GM12878 (cell line): ENCODE results near the gene OPTC. TPM values are rescaled to one million over a fixed set of nuclear protein-coding genes. Genes with fewer than 3 reads are reported as not detected.

Experiments used
- ATAC-seq: fragments of 200-7000 bp; cut with Tn5 transposase; 3 replicates; pipeline ENCODE4 v1.9.1; 2020; ENCODE audit warnings: mild to moderate bottlenecking, moderate library complexity
- BruUV-seq: library from RNA; stranded (reverse); fragments of 400-500 nt; replicated peaks from 2 replicates; lab custom pipeline; 2021; lab: Mats Ljungman, UMichigan
- CTCF ChIA-PET: fragments of 300-600 bp; sonication (Branson Sonifier 250); formaldehyde crosslinking; extraction: SDS; loops from one replicate; lab custom pipeline; 2021; ENCODE audit warnings: inconsistent platforms; lab: Yijun Ruan, JAX
- POLR2A ChIA-PET: fragments of 350-600 bp; formaldehyde crosslinking; extraction: SDS; loops from one replicate; lab custom pipeline; 2021; ENCODE audit warnings: inconsistent platforms; lab: Charles Lee
- RAD21 ChIA-PET: fragments of 300-600 bp; sonication (Branson Sonifier 250); formaldehyde crosslinking; loops from one replicate; lab custom pipeline; 2023; ENCODE audit warnings: antibody characterized with exemption; ENCODE audit not compliant: unreplicated experiment; lab: Charles Lee
- SMC1A ChIA-PET: fragments of 300-600 bp; sonication (Branson Sonifier 250); formaldehyde crosslinking; loops from one replicate; lab custom pipeline; 2023; ENCODE audit not compliant: unreplicated experiment, uncharacterized antibody; lab: Charles Lee
- DNase-seq: peaks from one replicate; pipeline ENCODE4 v3.0.0-alpha.2; 2011; ENCODE audit warnings: low read depth, low spot score
- FAIRE-seq: peaks from 3 replicates; lab custom pipeline; 2011; peaks lifted over from hg19 to GRCh38; lab: Jason Lieb, UNC
- H2AFZ ChIP-seq: 2 replicates; pipeline ENCODE4 v1.6.0; 2011; ENCODE audit warnings: low read depth, low read length, control low read depth; ENCODE audit not compliant: control insufficient read depth
- H3K27ac ChIP-seq: 2 replicates; pipeline ENCODE4 v1.5.1; 2011; ENCODE audit warnings: control low read depth; ENCODE audit not compliant: control insufficient read depth, insufficient read depth
- H3K27me3 ChIP-seq, 2 experiments: replicated peaks in 1 of 2; 2 replicates each; pipeline versions ENCODE4 v1.6.0 to v1.6.1; 2011; ENCODE audit warnings: low read length in 1 of 2; ENCODE audit not compliant: control insufficient read depth in 2 of 2, insufficient read depth in 2 of 2
- H3K36me3 ChIP-seq, 2 experiments: 2 replicates each; pipeline ENCODE4 v1.5.1; 2011; ENCODE audit warnings: low read length in 1 of 2; ENCODE audit not compliant: control insufficient read depth in 2 of 2, insufficient read depth in 2 of 2
- H3K4me1 ChIP-seq: 2 replicates; pipeline ENCODE4 v1.6.1; 2011; ENCODE audit warnings: mild to moderate bottlenecking, low read length, moderate library complexity, mixed read lengths; ENCODE audit not compliant: control insufficient read depth, insufficient read depth
- H3K4me2 ChIP-seq: 2 replicates; pipeline ENCODE4 v1.6.0; 2011; ENCODE audit warnings: control low read depth; ENCODE audit not compliant: control insufficient read depth, insufficient read depth
- H3K4me3 ChIP-seq: fragments of 200-600 bp; sonication (generic); 2 replicates; pipeline ENCODE4 v1.5.1; 2016
- H3K79me2 ChIP-seq: 2 replicates; pipeline ENCODE4 v1.6.0; 2011; ENCODE audit warnings: low read length; ENCODE audit not compliant: control insufficient read depth, insufficient read depth
- H3K9ac ChIP-seq: 2 replicates; pipeline ENCODE4 v1.8.0; 2011; ENCODE audit warnings: low read length, control low read depth, mixed read lengths; ENCODE audit not compliant: control insufficient read depth, insufficient read depth
- H3K9me3 ChIP-seq: replicated peaks from 3 replicates; pipeline ENCODE4 v1.5.1; 2011; ENCODE audit warnings: mild to moderate bottlenecking, low read length; ENCODE audit not compliant: control insufficient read depth, insufficient read depth
- H4K20me1 ChIP-seq: 2 replicates; pipeline ENCODE4 v1.6.0; 2011; ENCODE audit not compliant: control insufficient read depth, insufficient read depth
- EED ChIP-seq: sonication (generic); IDR thresholded peaks from 2 replicates; pipeline ENCODE4 v1.6.1; 2016; ENCODE audit warnings: antibody characterized with exemption, low read depth
- IKZF2 ChIP-seq, 2 experiments: fragments of 450-650 bp; IDR thresholded peaks; 2 replicates each; pipeline ENCODE4 v1.6.1; 2017; ENCODE audit warnings: mild to moderate bottlenecking in 2 of 2, moderate library complexity in 2 of 2
- KAT2A ChIP-seq: conservative IDR thresholded peaks from 2 replicates; pipeline ENCODE4 v1.6.1; 2011; ENCODE audit warnings: low read depth, low read length; ENCODE audit not compliant: control insufficient read depth
- MEF2A ChIP-seq: IDR thresholded peaks from 2 replicates; pipeline ENCODE4 v1.6.1; 2011; ENCODE audit warnings: low read depth, mild to moderate bottlenecking, low read length, moderate library complexity; ENCODE audit not compliant: insufficient read depth
- MTA2 ChIP-seq: fragments of 450-650 bp; IDR thresholded peaks from 2 replicates; pipeline ENCODE4 v1.6.1; 2016; ENCODE audit warnings: low read depth, mild to moderate bottlenecking, moderate library complexity
- MTA3 ChIP-seq: IDR thresholded peaks from 2 replicates; pipeline ENCODE4 v1.6.1; 2012; ENCODE audit warnings: low read length, inconsistent platforms, borderline replicate concordance
- NR2C2 ChIP-seq: IDR thresholded peaks from 2 replicates; pipeline ENCODE4 v1.6.1; 2011; ENCODE audit warnings: borderline replicate concordance, low read depth; ENCODE audit not compliant: control insufficient read depth, insufficient read length
- SUZ12 ChIP-seq: fragments of 200-600 bp; sonication (generic); IDR thresholded peaks from one replicate; pipeline ENCODE4 v1.6.1; 2018; ENCODE audit warnings: antibody characterized with exemption, mild to moderate bottlenecking; ENCODE audit not compliant: unreplicated experiment
- TBL1XR1 ChIP-seq: IDR thresholded peaks from 2 replicates; pipeline ENCODE4 v1.6.1; 2012; ENCODE audit warnings: low read depth, low read length, improper control_type of control experiment
- ZNF207 ChIP-seq: fragments of 450-650 bp; IDR thresholded peaks from 2 replicates; pipeline ENCODE4 v1.6.1; 2014; ENCODE audit warnings: antibody characterized with exemption, mild to moderate bottlenecking, borderline replicate concordance
- ZNF274 ChIP-seq: IDR thresholded peaks from one replicate; pipeline ENCODE4 v1.8.0; 2011; ENCODE audit not compliant: insufficient read length, insufficient read depth
- WGBS: methylation state at CpG from one replicate; pipeline ENCODE4 v1.1.6; 2016; ENCODE audit warnings: low lambda C conversion rate; ENCODE audit not compliant: insufficient replicate concordance, insufficient coverage; ENCODE audit errors: missing lambda C conversion rate; 5-methylcytosine and 5-hydroxymethylcytosine counted together
- in situ Hi-C: fragments of 300-500 bp; cut with MboI; formaldehyde crosslinking; loops from 9 replicates; pipeline ENCODE4 v1.14.3; 2018; ENCODE audit warnings: mixed read lengths
- intact Hi-C: fragments of 100-400 bp; cut with micrococcal nuclease; formaldehyde crosslinking; loops from one replicate; pipeline ENCODE4 v1.14.2; 2022; ENCODE audit not compliant: unreplicated experiment
- polyA plus RNA-seq, 11 experiments: library from polyadenylated mRNA; depleted of rRNA in 4 of 11; unstranded in 6 of 11; stranded (reverse) in 5 of 11; fragments of >200 nt; fragmentation: Nextera tagmentation in 4 of 11; fragmentation: Illumina TruSeq in 1 of 11; extraction: Ambion mirVana in 4 of 11; extraction: Trizol in 1 of 11; gene quantifications; 1 replicate in 1 of 11; 2 replicates in 10 of 11; pipeline versions ENCODE4 v1.2.1 to v1.2.3, GENCODE V29; 2011 to 2016; ENCODE audit warnings: inconsistent platforms in 2 of 11, missing spikeins in 2 of 11, low read depth in 1 of 11
- total RNA-seq, 4 experiments: library from RNA; depleted of rRNA in 3 of 4; stranded (reverse); fragments of >200 nt in 3 of 4; fragmentation: Illumina TruSeq in 1 of 4; extraction: Trizol in 1 of 4; gene quantifications; 2 replicates each; pipeline versions ENCODE4 v1.2.1 to v1.2.3, GENCODE V29; 2013 to 2021
- TF ChIP-seq, protein P1 (sequence below): IDR thresholded peaks from 2 replicates; pipeline ENCODE4 v1.6.1; 2012; ENCODE audit warnings: low read depth, low read length, improper control_type of control experiment
- TF ChIP-seq, protein P2 (sequence below): IDR thresholded peaks from 2 replicates; pipeline ENCODE4 v1.6.1; 2011; ENCODE audit warnings: borderline replicate concordance, low read depth, mild to moderate bottlenecking, moderate library complexity, low read length; ENCODE audit not compliant: insufficient read depth, poor library complexity, severe bottlenecking
- TF ChIP-seq, protein P3 (sequence below): IDR thresholded peaks from 2 replicates; pipeline ENCODE4 v1.6.1; 2012; ENCODE audit warnings: low read depth, low read length, improper control_type of control experiment
- TF ChIP-seq, protein P4 (sequence below): IDR thresholded peaks from 2 replicates; pipeline ENCODE4 v1.6.1; 2011; ENCODE audit warnings: low read depth, low read length, improper control_type of control experiment, borderline replicate concordance
- TF ChIP-seq, protein P5 (sequence below): IDR thresholded peaks from 2 replicates; pipeline ENCODE4 v1.6.1; 2012; ENCODE audit warnings: improper control_type of control experiment, low read depth, low read length; ENCODE audit not compliant: insufficient replicate concordance

OPTC gene
- total and polyA plus RNA-seq, 10 of the 15 experiments (the other 5 are each of a cell fraction or from before 2014, with no cell fraction given), result not detected

DNA sequence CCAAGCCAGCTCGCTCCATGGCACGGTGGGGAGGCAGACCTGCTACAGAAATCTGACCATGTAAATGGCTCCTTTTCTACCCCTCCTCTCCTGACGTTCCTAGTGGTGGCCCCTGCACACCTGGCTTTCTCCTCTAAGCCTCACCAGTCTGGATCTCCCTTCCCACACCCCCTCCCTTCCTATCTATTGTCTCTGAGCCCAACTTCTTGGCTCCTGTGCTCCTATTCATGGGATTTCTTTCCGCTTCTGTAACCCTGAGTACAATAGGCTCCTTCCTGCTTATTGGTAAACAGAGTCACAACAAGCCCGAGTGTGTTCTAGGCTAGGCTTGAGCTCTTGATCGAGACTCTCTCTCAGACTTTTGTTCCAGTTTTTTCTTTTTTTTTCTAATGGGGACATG lies 17.6 kb downstream of the OPTC start:
- H3K27ac ChIP-seq, result no peak overlapping the region
- no peak overlapping the region for H2AFZ ChIP-seq
- H3K4me1 ChIP-seq, result no peaks in the 10 kb centered on the region; the same call in 1 of the 2 replicates
- peaks cover 0 to 3% of the 10 kb centered on the region in 2 experiments; a peak in 1 of 4 replicates for H3K27me3 ChIP-seq
- H3K36me3 ChIP-seq, result no peaks in the 10 kb centered on the region
- WGBS, result 13% methylated on average over 6 of the region's 6 CpGs
- H3K4me2 ChIP-seq, result no peak overlapping the region
- FAIRE-seq, result no peak
- POLR2A ChIA-PET, result no interaction called here
- CTCF ChIA-PET, result interaction anchor here (2.6 kb wide), 1 partner anchor 190 kb away, joined by 10 read pairs; no protein-coding TSS in a partner anchor
- TF ChIP-seq, protein P1, sequence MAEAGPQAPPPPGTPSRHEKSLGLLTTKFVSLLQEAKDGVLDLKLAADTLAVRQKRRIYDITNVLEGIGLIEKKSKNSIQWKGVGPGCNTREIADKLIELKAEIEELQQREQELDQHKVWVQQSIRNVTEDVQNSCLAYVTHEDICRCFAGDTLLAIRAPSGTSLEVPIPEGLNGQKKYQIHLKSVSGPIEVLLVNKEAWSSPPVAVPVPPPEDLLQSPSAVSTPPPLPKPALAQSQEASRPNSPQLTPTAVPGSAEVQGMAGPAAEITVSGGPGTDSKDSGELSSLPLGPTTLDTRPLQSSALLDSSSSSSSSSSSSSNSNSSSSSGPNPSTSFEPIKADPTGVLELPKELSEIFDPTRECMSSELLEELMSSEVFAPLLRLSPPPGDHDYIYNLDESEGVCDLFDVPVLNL, result no peak
- TF ChIP-seq IKZF2 (IDR thresholded peaks at IDR 0.05), result no peak
- TF ChIP-seq TBL1XR1, result no peak
- no peak for TF ChIP-seq ZNF274
- no peak for TF ChIP-seq SUZ12
- TF ChIP-seq, protein P2, sequence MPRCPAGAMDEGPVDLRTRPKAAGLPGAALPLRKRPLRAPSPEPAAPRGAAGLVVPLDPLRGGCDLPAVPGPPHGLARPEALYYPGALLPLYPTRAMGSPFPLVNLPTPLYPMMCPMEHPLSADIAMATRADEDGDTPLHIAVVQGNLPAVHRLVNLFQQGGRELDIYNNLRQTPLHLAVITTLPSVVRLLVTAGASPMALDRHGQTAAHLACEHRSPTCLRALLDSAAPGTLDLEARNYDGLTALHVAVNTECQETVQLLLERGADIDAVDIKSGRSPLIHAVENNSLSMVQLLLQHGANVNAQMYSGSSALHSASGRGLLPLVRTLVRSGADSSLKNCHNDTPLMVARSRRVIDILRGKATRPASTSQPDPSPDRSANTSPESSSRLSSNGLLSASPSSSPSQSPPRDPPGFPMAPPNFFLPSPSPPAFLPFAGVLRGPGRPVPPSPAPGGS, result no peak
- TF ChIP-seq, protein P3, sequence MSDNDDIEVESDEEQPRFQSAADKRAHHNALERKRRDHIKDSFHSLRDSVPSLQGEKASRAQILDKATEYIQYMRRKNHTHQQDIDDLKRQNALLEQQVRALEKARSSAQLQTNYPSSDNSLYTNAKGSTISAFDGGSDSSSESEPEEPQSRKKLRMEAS, result no peak
- TF ChIP-seq NR2C2, result no peak
- no peak for TF ChIP-seq KAT2A
- no peak for TF ChIP-seq EED
- TF ChIP-seq, protein P4, sequence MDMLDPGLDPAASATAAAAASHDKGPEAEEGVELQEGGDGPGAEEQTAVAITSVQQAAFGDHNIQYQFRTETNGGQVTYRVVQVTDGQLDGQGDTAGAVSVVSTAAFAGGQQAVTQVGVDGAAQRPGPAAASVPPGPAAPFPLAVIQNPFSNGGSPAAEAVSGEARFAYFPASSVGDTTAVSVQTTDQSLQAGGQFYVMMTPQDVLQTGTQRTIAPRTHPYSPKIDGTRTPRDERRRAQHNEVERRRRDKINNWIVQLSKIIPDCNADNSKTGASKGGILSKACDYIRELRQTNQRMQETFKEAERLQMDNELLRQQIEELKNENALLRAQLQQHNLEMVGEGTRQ, result no peak
- TF ChIP-seq, protein P5, sequence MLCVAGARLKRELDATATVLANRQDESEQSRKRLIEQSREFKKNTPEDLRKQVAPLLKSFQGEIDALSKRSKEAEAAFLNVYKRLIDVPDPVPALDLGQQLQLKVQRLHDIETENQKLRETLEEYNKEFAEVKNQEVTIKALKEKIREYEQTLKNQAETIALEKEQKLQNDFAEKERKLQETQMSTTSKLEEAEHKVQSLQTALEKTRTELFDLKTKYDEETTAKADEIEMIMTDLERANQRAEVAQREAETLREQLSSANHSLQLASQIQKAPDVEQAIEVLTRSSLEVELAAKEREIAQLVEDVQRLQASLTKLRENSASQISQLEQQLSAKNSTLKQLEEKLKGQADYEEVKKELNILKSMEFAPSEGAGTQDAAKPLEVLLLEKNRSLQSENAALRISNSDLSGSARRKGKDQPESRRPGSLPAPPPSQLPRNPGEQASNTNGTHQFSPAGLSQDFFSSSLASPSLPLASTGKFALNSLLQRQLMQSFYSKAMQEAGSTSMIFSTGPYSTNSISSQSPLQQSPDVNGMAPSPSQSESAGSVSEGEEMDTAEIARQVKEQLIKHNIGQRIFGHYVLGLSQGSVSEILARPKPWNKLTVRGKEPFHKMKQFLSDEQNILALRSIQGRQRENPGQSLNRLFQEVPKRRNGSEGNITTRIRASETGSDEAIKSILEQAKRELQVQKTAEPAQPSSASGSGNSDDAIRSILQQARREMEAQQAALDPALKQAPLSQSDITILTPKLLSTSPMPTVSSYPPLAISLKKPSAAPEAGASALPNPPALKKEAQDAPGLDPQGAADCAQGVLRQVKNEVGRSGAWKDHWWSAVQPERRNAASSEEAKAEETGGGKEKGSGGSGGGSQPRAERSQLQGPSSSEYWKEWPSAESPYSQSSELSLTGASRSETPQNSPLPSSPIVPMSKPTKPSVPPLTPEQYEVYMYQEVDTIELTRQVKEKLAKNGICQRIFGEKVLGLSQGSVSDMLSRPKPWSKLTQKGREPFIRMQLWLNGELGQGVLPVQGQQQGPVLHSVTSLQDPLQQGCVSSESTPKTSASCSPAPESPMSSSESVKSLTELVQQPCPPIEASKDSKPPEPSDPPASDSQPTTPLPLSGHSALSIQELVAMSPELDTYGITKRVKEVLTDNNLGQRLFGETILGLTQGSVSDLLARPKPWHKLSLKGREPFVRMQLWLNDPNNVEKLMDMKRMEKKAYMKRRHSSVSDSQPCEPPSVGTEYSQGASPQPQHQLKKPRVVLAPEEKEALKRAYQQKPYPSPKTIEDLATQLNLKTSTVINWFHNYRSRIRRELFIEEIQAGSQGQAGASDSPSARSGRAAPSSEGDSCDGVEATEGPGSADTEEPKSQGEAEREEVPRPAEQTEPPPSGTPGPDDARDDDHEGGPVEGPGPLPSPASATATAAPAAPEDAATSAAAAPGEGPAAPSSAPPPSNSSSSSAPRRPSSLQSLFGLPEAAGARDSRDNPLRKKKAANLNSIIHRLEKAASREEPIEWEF, result no peak
- TF ChIP-seq ZNF207, result no peak
- no peak for TF ChIP-seq MTA2
- TF ChIP-seq MTA3, result no peak
- no peak for TF ChIP-seq MEF2A
- no peaks in the 10 kb centered on the region for H3K9me3 ChIP-seq
- no peak overlapping the region for H3K9ac ChIP-seq
- SMC1A ChIA-PET, result no interaction called here
- ATAC-seq, result no peak
- H3K79me2 ChIP-seq, result no peaks in the 10 kb centered on the region
- RAD21 ChIA-PET, result interaction anchor here (1.2 kb wide), 1 partner anchor 189 kb away, joined by 4 read pairs; no protein-coding TSS in a partner anchor
- no peak overlapping the region for H3K4me3 ChIP-seq
- intact Hi-C loops (no loop called here), in situ Hi-C loops (no loop called here)
- H4K20me1 ChIP-seq, result no peaks in the 10 kb centered on the region
- BruUV-seq, result no TSS peak
- DNase-seq, result no peak
